OCI-LY7 (cell line): Measurements from ENCODE around the gene KCTD5. TPM values are rescaled to one million over a fixed set of nuclear protein-coding genes. Genes with fewer than 3 reads are reported as not detected.

Source experiments
- BruUV-seq: library from RNA; stranded (reverse); fragments of 400-500 nt; replicated peaks from 2 replicates; lab custom pipeline; 2021; lab: Mats Ljungman, UMichigan
- CTCF ChIA-PET: fragments of 300-600 bp; sonication (Branson Sonifier 250); formaldehyde crosslinking; loops from one replicate; lab custom pipeline; 2022; ENCODE audit warnings: antibody characterized with exemption; ENCODE audit not compliant: unreplicated experiment; lab: Charles Lee
- POLR2A ChIA-PET: fragments of 300-600 bp; sonication (Branson Sonifier 250); formaldehyde crosslinking; loops from one replicate; lab custom pipeline; 2022; ENCODE audit warnings: antibody characterized with exemption; lab: Charles Lee
- DNase-seq: peaks from one replicate; pipeline ENCODE4 v3.0.0-alpha.2; 2015; ENCODE audit warnings: low spot score
- H2AFZ ChIP-seq: fragments of 200-600 bp; sonication (generic), shearing (Covaris generic); 2 replicates; pipeline ENCODE4 v1.6.1; 2014; ENCODE audit warnings: mild to moderate bottlenecking, antibody characterized with exemption, low read length, moderate library complexity
- H3K27ac ChIP-seq: fragments of 200-600 bp; sonication (generic); 2 replicates; pipeline ENCODE4 v1.5.1; 2014; ENCODE audit warnings: mixed run types, low read depth, mild to moderate bottlenecking, moderate library complexity, low read length, inconsistent platforms; ENCODE audit not compliant: poor library complexity, severe bottlenecking
- H3K36me3 ChIP-seq: fragments of 200-600 bp; sonication (generic); 2 replicates; pipeline ENCODE4 v1.6.1; 2014; ENCODE audit warnings: mild to moderate bottlenecking, antibody characterized with exemption, low read length, moderate library complexity, mixed read lengths; ENCODE audit not compliant: insufficient read depth
- H3K4me1 ChIP-seq: fragments of 200-600 bp; sonication (generic); 2 replicates; pipeline ENCODE4 v1.5.1; 2014; ENCODE audit warnings: mild to moderate bottlenecking, low read length; ENCODE audit not compliant: insufficient read depth, poor library complexity, severe bottlenecking
- H3K4me2 ChIP-seq: fragments of 200-600 bp; sonication (generic); 2 replicates; pipeline ENCODE4 v1.6.1; 2014; ENCODE audit warnings: mild to moderate bottlenecking, low read length
- H3K4me3 ChIP-seq: fragments of 200-600 bp; sonication (generic); 2 replicates; pipeline ENCODE4 v1.5.1; 2014; ENCODE audit warnings: mild to moderate bottlenecking, low read depth, low read length; ENCODE audit not compliant: poor library complexity, severe bottlenecking
- H3K79me2 ChIP-seq: fragments of 200-600 bp; sonication (generic); 2 replicates; pipeline ENCODE4 v1.6.1; 2016; ENCODE audit warnings: low read depth, mild to moderate bottlenecking, low read length, moderate library complexity, mixed read lengths; ENCODE audit not compliant: insufficient read depth
- H3K9me2 ChIP-seq: fragments of 200-600 bp; sonication (generic); 2 replicates; pipeline ENCODE4 v1.6.1; 2016; ENCODE audit warnings: mild to moderate bottlenecking, low read length, mixed read lengths; ENCODE audit not compliant: insufficient read depth
- H3K9me3 ChIP-seq: fragments of 200-600 bp; sonication (generic); 2 replicates; pipeline ENCODE4 v1.6.1; 2014; ENCODE audit warnings: mild to moderate bottlenecking, mixed run types, low read length, mixed read lengths
- H4K20me1 ChIP-seq: fragments of 200-600 bp; sonication (generic); 2 replicates; pipeline ENCODE4 v1.6.1; 2014; ENCODE audit warnings: mild to moderate bottlenecking, antibody characterized with exemption, low read length, moderate library complexity, mixed read lengths; ENCODE audit not compliant: insufficient read depth
- CTCF ChIP-seq: fragments of 200-600 bp; sonication (generic); conservative IDR thresholded peaks from 2 replicates; pipeline ENCODE4 v1.5.1; 2014; ENCODE audit warnings: mild to moderate bottlenecking, antibody characterized with exemption, low read length, moderate library complexity, mixed read lengths
- EZH2phosphoT487 ChIP-seq: fragments of 200-600 bp; sonication (generic); IDR thresholded peaks from 2 replicates; pipeline ENCODE4 v1.6.1; 2018; ENCODE audit warnings: low read depth, borderline replicate concordance, mild to moderate bottlenecking, mixed run types, antibody characterized with exemption, low read length, moderate library complexity, mixed read lengths
- intact Hi-C: fragments of 100-400 bp; cut with micrococcal nuclease; formaldehyde crosslinking; loops from one replicate; pipeline ENCODE4 v1.10.0; 2022; ENCODE audit not compliant: unreplicated experiment
- total RNA-seq, 2 experiments: library from RNA; depleted of rRNA in 1 of 2; stranded (reverse); fragments of >200 nt in 1 of 2; shearing (Covaris generic) in 1 of 2; gene quantifications; 2 replicates each; pipeline ENCODE4 v1.2.3, GENCODE V29; 2014 to 2022

The KCTD5 gene
- total RNA-seq, 2 experiments from 2014 or later = 25.8 to 34.6 TPM

- CTCF ChIA-PET = no interaction called here
- no TSS peak for BruUV-seq
- DNase-seq = no peak
- Histone ChIP-seq H3K27ac (no peak overlapping the region), H3K9me2 (no peaks in the 10 kb centered on the region), H3K4me2 (no peak overlapping the region), H3K9me3 (no peaks in the 10 kb centered on the region), H3K79me2 (no peaks in the 10 kb centered on the region), H2AFZ (no peak overlapping the region), H3K36me3 (peaks cover 24% of the 10 kb centered on the region), H3K4me1 (no peaks in the 10 kb centered on the region), H4K20me1 (no peaks in the 10 kb centered on the region), H3K4me3 (no peak overlapping the region)
- POLR2A ChIA-PET = no interaction called here
- TF ChIP-seq CTCF = no peak
- no peak for TF ChIP-seq EZH2phosphoT487
- intact Hi-C loops = no loop called here
These were observed 15.2 kb downstream of the KCTD5 start for GRCh38 chr16:2697401-2697948.

- no TSS peak for BruUV-seq
- H3K4me1 ChIP-seq = no peaks in the 10 kb centered on the region
- peaks cover 30% of the 10 kb centered on the region for H3K36me3 ChIP-seq
- no peak for DNase-seq
- intact Hi-C loops = no loop called here
- no peaks in the 10 kb centered on the region for H3K79me2 ChIP-seq
- no peaks in the 10 kb centered on the region for H3K9me3 ChIP-seq
- ChIA-PET CTCF (no interaction called here), POLR2A (no interaction called here)
- H3K4me2 ChIP-seq = no peak overlapping the region
- H3K27ac ChIP-seq = no peak overlapping the region
- no peak for TF ChIP-seq EZH2phosphoT487
- TF ChIP-seq CTCF = no peak
- H3K4me3 ChIP-seq = no peak overlapping the region
- no peaks in the 10 kb centered on the region for H4K20me1 ChIP-seq
- H3K9me2 ChIP-seq = no peaks in the 10 kb centered on the region
- no peak overlapping the region for H2AFZ ChIP-seq
These were observed 16.0 kb downstream of the KCTD5 start for GRCh38 chr16:2698103-2698870.
